ENCODE data around the gene ZSCAN18. TPM values are rescaled to one million over a fixed set of nuclear protein-coding genes. Genes with fewer than 3 reads are reported as not detected.
A peak's percentile ranks its signal among the peaks of the same experiment; 100 is the strongest.

ZSCAN18 gene
- total and polyA plus RNA-seq, 9 of the 15 experiments (the other 6 are each of a cell fraction or from before 2014, with no cell fraction given): 0.07 to 1.9 (median 0.31) TPM; not detected in 1

GRCh38 chr19:58123354-58123753, 25.3 kb upstream of the ZSCAN18 start:
- TF ChIP-seq, protein P1, sequence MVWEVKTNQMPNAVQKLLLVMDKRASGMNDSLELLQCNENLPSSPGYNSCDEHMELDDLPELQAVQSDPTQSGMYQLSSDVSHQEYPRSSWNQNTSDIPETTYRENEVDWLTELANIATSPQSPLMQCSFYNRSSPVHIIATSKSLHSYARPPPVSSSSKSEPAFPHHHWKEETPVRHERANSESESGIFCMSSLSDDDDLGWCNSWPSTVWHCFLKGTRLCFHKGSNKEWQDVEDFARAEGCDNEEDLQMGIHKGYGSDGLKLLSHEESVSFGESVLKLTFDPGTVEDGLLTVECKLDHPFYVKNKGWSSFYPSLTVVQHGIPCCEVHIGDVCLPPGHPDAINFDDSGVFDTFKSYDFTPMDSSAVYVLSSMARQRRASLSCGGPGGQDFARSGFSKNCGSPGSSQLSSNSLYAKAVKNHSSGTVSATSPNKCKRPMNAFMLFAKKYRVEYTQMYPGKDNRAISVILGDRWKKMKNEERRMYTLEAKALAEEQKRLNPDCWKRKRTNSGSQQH (CRISPR knock-in tag; IDR thresholded peaks at IDR 0.05): no peak
- TF ChIP-seq, protein P2, sequence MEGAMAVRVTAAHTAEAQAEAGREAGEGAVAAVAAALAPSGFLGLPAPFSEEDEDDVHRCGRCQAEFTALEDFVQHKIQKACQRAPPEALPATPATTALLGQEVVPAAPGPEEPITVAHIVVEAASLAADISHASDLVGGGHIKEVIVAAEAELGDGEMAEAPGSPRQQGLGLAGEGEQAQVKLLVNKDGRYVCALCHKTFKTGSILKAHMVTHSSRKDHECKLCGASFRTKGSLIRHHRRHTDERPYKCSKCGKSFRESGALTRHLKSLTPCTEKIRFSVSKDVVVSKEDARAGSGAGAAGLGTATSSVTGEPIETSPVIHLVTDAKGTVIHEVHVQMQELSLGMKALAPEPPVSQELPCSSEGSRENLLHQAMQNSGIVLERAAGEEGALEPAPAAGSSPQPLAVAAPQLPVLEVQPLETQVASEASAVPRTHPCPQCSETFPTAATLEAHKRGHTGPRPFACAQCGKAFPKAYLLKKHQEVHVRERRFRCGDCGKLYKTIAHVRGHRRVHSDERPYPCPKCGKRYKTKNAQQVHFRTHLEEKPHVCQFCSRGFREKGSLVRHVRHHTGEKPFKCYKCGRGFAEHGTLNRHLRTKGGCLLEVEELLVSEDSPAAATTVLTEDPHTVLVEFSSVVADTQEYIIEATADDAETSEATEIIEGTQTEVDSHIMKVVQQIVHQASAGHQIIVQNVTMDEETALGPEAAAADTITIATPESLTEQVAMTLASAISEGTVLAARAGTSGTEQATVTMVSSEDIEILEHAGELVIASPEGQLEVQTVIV (CRISPR knock-in tag; IDR thresholded peaks at IDR 0.05; ENCODE audit: borderline replicate concordance): no peak
- TF ChIP-seq CBX5 (IDR thresholded peaks at IDR 0.05; ENCODE audit: borderline replicate concordance, low read depth): peak; percentile 59; the same call in 1 of the 2 replicates
- Histone ChIP-seq H3K4me1 (replicated peaks in 1 of 2; ENCODE audit: control insufficient read depth in 2 of 2, insufficient read depth in 2 of 2, low read length in 2 of 2) (no peaks in the 10 kb centered on the region), H3K27me3 (ENCODE audit: control insufficient read depth in 2 of 2, insufficient read depth in 2 of 2, low read length in 2 of 2) (no peaks in the 10 kb centered on the region; a peak in 1 of 5 replicates), H3K9ac (ENCODE audit: insufficient read depth in 1 of 2, low read depth in 2 of 2, low read length in 2 of 2) (no peak overlapping the region), H3K36me3 (ENCODE audit: control insufficient read depth, insufficient read depth, low read length) (no peaks in the 10 kb centered on the region), H3K9me1 (ENCODE audit: control insufficient read depth, insufficient read depth, low read length) (no peaks in the 10 kb centered on the region), H3K79me2 (ENCODE audit: control insufficient read depth, insufficient read depth, low read length) (no peaks in the 10 kb centered on the region), H3K4me2 (ENCODE audit: insufficient read depth, low read length) (no peak overlapping the region), H3K9me3 (replicated peaks; ENCODE audit: control insufficient read depth, insufficient read depth, low read depth, low read length) (peaks cover 17% of the 10 kb centered on the region), H2AFZ (ENCODE audit: low read depth, low read length) (no peak overlapping the region), H3K4me3 (no peak overlapping the region), H4K20me1 (replicated peaks; ENCODE audit: control insufficient read depth, insufficient read depth, low read length) (no peaks in the 10 kb centered on the region), H3K27ac (ENCODE audit: extremely low read depth, low read depth, low read length) (no peak overlapping the region)
- DNase-seq (ENCODE audit: extremely low read depth in 1 of 4, low spot score in 3 of 4): no peak
- WGBS (ENCODE audit: insufficient coverage, low coverage, missing lambda C conversion rate): 0% methylated on average over 5 of the region's 5 CpGs
- no peak for ATAC-seq
- no TSS peak for BruUV-seq (replicated peaks)
- ChIA-PET CTCF (ENCODE audit: low intra/inter-chr PET ratio) (no interaction called here), POLR2A (no interaction called here)
- no peak for FAIRE-seq
- in situ Hi-C loops (cut with MboI) (no loop called here), intact Hi-C loops (cut with micrococcal nuclease) (no loop called here)
